ENCODE results near the gene LRCH3.

GRCh38 chr3:197814372-197814771, 23.3 kb downstream of the LRCH3 start:
- TF ChIP-seq FOXP2 (optimal IDR thresholded peaks at IDR 0.05; ENCODE audit: control extremely low read depth, extremely low read length, insufficient read depth), result no peak
- TF ChIP-seq EZH2 (IDR thresholded peaks at IDR 0.05), result no peak
